CD4-positive, alpha-beta T cell treated with Interleukin-15 for 4 hours (primary cell): ENCODE data around the gene SLC27A1.
"Not testable (repeated sequence)": the region's sequence is repeated elsewhere in the genome, so short reads cannot be mapped to it uniquely, and the experiment has no call there.

ENCODE experiments used
- DNase-seq: peaks from one replicate; pipeline ENCODE4 v3.0.0-alpha.2; 2020; ENCODE audit warnings: low spot score

The SLC27A1 gene

DNA sequence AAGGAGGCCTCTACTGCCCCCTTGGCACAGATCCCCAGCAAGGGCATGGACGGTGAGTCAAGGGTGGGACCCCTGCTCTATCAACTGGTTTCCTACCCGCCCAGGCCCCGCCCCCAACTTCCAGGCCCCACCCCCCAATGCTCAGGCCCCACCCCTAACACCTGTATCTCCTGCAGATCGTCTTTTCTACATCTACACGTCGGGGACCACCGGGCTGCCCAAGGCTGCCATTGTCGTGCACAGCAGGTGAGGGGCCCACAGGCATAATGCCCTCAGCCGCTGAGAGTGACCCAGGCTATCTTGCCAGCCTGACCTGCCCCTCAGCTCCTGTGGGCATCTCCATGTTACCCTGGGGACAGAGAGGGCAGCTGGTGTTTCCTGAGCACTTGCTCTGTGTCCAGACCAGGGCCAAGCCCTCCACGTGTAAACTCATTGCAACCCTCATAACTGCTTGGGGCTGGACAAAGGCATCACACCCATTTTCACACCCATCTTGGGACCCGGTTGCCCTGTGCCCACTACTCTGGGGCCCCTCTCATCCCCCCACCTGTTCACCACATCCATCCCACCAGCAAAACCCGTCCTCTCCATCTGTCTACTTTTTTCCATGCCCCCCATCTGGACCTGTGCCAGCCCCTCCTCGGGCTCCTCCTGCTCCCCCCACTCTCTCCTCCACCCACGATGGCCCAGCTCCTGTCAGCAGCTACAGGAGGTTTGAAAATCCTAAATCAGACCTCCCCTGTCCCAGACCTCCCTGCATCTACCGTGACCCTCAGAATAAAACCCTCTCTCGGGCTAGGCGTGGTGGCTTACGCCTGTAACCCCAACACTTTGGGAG lies 17.2 kb downstream of the SLC27A1 start:
- no peak for DNase-seq

DNA sequence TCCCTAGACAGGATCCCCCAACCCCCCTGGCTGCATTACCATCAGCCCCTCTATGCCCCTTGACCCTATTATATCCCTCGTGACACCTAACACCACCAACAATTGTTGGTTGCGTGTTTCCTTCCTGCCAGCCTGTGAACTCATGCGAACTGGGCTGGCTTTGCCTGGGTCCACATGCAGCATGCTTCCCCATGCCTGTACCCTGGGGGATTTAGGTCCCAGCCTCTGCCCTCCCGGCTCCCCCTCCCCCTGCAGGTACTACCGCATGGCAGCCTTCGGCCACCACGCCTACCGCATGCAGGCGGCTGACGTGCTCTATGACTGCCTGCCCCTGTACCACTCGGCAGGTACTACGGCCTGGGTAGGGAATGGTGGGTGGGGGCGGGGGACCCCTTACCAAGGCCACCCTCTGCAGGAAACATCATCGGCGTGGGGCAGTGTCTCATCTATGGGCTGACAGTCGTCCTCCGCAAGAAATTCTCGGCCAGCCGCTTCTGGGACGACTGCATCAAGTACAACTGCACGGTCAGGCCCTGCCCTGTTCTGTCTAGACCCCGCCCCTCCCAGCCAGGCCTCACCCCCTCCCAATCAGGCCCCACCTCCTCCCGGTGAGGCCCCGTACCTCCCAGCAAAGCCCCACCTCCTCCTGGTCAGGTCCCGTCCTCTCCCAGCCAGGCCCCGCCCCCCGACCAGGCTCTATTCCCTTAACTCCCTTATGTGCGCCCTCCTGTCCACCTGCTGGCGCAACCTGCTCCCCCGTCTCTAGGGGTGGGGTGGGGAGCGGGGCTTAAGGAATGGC lies 18.5 kb downstream of the SLC27A1 start:
- peak; percentile 78 for DNase-seq

DNA sequence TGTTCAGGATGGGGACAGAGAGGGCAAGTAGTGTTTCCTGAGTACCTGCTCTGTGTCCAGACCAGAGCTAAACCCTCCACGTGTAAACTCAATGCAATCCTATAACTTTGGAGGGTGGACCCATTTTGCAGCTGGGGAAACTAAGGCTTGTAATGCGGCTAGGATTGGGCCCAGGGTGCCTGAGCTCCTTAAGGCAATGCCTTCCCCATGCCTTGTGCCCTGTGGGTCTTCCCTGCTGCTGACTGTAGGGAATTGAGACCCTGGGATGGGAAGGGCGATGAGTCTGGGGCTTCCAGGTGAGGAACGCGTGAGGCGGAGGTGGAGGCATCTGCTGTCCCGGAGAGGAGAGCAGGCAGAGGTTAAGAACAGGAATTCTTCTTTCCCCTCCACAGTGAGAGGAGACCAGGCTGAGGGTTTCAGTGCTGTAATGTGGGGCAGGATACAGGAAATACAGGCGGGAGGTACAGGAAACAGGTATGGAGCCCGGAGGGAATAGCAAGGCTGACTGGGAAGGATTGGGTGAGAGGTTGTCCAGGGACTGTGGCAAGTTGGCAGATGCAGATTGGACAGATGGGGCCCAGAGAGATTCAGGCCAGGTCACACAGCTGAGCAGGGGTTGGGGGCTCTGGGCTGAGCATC lies 19.2 kb downstream of the SLC27A1 start:
- no peak for DNase-seq

DNA sequence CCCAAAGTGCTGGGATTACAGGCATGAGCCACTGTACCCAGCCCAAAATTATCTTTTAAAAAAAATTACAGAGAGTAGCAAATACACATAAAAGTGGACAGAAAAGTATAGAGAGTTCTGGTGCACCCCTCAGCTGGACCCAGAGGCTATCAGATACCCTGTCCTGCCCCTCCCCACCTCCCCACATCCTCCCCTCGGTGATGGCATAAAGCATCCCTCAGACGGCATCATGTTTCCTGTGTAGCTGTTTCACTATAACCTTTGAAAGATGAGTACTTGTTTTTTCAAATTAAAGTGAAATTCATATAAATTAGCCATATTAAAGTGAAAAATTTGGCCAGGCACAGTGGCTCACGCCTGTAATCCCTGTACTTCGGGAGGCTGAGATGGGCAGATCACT lies 20.1 kb downstream of the SLC27A1 start:
- DNase-seq: peak; percentile 30

DNA sequence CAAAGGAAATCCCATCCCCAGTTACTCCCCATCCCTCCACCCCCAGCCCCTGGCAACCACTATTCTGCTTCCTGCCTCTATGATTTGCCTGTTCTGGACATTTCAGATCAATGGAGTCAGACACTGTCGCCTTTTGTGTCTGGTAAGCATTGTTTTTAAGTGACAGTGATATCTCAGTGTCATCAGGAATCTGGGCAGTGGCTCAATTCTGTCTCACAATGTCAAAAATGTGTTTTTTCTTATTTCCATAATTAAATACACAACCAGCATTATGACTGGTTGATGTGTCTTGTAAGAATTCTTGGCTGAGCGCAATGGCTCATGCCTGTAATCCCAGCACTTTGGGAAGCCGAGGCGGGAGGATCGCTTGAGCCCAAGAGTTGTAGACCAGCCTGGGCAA lies 21.0 kb downstream of the SLC27A1 start:
- no peak for DNase-seq

DNA sequence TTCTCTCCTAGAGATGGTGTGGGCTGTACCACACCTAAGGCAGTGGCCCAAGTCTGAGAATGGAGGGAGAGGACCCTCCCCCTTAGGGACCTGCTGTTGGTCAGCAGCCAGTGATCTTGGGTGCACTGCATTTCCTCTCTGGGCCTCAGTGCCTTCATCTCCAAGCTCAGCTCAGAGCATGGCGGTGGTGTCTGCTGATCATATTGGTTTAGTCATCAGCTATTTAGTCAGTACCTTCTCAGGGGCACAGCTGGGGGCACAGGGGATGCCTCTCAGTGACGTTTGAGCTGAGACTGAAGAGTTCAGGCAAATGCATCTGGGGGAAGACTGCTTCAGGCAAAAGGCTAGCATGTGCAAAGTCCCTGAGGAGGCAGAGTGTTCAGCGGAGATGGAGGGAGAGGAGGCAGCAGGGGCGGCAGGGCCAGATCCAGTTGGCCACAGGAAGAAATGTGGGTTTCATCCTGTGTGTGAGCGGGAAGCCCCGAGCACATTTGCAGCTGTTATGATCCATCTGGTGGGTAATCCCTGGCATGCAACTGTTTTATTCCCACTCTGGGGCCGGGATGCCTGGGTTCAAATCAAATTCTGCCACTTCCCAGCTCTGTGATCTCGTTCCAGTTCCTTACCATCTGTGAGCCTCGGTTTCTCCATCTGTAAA lies 25.4 kb downstream of the SLC27A1 start:
- DNase-seq: no peak

DNA sequence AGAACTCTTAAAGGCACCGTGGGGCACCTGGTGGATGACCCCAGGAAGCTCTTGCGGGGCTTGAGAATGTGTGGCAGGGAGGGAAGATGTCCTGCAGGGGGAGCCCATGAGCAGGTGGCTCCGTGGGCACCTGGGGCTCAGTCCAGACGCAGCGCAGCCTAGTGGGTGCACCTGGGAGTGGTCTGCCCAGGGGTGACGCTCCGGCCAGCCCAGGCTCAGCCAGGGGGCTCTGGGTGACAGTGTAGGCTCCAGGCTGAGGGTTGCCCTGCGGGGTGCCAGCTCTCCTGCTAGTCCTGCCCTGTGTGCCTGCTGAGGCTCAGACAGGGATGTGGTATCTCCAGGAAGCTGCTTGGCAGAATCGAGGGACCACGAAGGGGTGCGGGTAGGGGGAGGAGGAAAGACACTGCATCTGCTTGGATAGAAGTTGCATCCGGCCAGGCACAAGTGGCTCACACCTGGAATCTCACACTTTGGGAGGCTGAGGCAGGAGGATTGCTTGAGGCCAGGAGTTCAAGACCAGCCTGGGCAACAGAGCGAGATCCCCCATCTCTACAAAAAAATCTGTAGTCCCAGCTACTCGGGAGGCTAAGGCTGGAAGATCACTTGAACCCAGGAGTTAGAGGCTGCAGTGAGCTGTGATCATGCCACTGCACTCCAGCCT lies 26.1 kb downstream of the SLC27A1 start:
- DNase-seq: peak; percentile 76

DNA sequence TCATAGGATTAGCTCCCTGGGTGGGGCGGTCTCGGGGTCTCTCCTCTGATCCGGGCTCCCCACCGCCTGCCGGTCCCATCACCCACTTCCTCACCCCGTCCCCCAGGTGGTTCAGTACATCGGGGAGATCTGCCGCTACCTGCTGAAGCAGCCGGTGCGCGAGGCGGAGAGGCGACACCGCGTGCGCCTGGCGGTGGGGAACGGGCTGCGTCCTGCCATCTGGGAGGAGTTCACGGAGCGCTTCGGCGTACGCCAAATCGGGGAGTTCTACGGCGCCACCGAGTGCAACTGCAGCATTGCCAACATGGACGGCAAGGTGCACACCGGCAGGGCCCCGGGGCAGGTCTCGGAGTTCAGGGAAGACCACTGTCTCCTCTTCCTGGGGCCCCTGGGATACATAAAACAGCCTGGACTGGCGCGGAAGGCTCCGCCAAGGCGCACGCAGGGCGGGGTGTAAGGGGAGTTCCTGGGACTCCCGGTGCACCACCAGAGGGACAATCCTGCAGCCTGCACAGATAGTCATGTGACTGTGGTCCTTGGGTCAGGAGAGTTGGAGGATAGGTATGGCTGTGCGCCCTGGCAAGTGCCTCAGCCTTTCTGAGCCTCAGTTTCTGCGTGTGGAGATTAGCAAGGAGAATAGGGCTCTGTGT lies 26.9 kb downstream of the SLC27A1 start:
- DNase-seq: no peak

DNA sequence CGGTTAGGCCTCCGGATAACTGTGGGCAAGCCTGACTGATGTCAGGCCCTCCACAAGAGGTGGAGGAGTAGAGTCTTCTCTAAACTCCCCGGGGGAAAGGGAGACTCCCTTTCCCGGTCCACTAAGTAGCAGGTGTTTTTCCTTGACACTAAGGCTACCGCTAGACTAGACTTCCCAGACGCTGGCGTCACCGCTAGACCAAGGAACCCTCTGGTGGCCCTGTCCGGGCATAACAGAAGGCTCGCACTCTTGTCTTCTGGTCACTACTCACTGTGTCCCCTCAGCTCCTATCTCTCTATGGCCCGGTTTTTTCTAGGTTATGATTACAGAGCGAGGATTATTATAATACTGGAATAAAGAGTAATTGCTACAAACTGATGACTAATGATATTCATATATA lies 28.7 kb downstream of the SLC27A1 start:
- not testable (repeated sequence) for DNase-seq

DNA sequence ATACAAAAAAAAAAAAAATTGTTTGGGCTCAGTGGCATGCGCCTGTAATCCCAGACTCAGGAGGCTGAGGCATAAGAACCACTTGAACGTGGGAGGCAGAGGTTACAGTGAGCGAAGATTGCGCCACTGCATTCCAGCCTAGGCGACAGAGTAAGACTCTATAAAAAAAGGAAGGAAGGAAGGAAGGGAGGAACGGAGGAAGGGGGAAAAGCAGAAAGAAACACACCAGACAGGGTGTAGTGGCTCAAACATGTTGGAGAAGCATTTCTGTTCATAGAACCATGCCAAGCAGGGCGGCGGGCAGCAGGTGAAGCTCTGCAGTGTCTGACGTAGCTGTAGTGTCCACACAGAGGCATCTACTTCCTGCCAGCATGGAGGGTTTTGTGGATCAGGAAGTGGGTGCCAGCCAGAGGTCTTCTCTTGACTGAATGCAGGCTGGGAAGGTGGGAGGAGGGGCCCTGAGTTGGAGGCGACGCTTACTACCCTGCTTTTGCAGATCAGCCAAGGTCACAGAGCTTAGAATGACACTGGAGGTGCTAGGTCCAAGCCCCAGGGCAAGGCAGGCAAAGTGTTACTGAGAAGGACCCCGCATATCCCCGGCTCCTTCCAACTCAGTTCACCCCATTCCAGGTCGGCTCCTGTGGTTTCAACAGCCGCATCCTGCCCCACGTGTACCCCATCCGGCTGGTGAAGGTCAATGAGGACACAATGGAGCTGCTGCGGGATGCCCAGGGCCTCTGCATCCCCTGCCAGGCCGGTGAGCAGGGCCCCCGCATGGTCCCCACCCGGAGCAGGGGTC lies 29.5 kb downstream of the SLC27A1 start:
- no peak for DNase-seq

DNA sequence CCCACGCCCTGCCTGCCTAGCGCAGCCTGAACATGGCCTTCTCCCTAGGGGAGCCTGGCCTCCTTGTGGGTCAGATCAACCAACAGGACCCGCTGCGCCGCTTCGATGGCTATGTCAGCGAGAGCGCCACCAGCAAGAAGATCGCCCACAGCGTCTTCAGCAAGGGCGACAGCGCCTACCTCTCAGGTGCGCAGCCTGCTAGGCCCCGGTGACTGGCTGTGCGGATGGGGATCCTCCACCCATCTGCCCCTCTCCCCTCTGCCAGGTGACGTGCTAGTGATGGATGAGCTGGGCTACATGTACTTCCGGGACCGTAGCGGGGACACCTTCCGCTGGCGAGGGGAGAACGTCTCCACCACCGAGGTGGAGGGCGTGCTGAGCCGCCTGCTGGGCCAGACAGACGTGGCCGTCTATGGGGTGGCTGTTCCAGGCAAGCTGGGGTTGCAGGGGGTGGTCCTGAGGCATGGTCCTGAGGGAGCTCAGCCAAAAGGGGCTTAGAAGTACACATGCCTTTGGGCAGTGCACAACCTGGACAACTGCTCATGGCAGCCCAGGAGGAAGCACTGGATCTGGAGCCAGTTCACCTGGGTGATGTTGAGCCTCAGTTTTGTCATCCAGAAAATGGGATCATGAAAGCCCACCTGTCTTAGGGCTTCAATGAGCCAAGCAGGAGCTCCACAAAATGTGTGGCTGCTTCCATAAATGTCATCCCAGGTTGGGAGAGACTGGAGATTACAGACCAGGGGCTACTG lies 30.3 kb downstream of the SLC27A1 start:
- DNase-seq: no peak

DNA sequence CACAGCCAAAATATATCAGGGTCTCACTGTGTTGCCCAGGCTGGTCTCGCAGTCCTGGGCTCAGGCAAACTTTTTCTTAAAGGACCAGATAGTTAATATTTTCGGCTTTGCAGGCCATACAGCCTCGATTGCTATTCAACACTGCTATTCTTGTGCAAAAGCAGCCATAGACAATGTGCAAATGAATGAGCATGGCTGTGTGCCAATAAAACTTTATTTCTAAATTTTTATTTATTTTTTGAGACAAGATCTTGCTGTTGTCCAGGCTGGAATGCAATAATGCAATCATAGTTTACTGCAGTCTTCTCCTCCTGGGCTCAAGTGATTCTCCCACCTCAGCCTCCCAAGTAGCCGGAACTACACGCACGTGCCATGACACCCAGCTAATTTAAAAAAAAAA lies 32.9 kb downstream of the SLC27A1 start:
- no peak for DNase-seq

DNA sequence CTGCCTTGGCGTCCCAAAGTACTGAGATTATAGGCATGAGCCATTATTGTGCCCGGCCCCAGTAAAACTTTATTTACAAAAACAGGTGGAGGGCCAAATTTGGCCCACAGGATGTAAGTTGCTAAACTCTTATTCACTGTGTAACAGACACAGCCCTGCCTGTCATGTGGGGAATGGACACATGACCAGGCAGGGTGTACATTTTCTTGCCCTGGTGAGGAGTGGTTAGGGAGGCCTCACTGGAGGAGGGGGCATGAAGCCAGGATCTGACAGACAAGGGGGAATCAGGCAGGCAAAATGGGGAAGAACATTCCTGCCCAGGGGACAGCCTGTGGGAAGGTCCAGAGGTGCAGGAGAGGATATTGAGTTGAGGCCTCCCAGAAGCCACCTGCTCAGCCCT lies 33.7 kb downstream of the SLC27A1 start:
- DNase-seq: no peak

DNA sequence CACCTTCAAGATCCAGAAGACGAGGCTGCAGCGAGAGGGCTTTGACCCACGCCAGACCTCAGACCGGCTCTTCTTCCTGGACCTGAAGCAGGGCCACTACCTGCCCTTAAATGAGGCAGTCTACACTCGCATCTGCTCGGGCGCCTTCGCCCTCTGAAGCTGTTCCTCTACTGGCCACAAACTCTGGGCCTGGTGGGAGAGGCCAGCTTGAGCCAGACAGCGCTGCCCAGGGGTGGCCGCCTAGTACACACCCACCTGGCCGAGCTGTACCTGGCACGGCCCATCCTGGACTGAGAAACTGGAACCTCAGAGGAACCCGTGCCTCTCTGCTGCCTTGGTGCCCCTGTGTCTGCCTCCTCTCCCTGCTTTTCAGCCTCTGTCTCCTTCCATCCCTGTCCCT lies 34.1 kb downstream of the SLC27A1 start:
- no peak for DNase-seq

DNA sequence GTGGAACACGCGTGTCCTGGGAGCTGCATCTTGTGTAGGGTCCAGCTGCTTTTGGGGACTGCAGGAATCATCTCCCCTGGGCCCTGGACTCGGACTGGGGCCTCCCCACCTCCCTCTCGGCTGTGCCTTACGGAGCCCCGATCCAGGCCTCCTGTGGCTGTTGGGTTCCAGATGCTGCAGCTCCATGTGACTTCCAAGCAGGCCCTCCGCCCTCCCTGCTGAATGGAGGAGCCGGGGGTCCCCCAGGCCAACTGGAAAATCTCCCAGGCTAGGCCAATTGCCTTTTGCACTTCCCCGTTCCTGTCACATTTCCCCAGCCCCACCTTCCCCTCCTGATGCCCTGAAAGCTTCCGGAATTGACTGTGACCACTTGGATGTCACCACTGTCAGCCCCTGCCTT lies 34.9 kb downstream of the SLC27A1 start:
- DNase-seq: no peak

DNA sequence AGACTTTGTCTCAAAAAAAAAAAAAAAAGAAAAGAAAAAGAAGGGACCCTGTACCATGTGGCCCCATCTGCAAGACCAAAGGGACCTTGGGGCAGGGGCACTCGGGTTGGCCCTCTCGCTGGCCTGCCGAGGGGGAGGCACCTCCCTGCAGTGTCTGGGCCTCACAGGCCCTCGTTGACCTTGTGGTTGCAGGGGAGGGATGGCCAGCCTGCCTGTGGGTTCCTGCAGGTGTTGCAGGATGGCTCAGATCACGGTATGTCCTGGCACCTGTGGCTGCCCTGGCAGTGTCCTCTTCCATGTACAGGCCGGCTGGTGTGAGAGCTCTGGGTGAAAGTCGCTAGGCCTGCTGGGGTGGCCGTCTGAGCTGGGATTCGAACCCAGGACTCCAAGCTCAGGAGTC lies 36.4 kb downstream of the SLC27A1 start:
- no peak for DNase-seq

DNA sequence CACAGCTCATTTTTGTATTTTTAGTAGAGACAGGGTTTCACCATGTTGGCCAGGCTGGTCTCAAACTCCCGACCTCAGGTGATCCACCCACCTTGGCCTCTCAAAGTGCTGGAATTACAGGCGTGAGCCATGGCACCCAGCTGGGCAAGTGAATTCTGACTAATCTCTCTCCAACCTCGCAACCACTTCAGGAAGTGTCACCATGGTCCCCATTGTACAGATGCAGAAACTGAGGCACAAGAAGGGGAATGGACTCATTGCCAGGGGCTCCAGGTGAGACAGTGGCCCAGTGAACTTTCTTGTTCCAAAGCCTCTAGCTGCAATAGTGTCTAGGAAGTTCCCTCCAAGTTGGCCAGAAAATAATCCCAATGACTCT lies 38.2 kb downstream of the SLC27A1 start:
- DNase-seq: not testable (repeated sequence)

DNA sequence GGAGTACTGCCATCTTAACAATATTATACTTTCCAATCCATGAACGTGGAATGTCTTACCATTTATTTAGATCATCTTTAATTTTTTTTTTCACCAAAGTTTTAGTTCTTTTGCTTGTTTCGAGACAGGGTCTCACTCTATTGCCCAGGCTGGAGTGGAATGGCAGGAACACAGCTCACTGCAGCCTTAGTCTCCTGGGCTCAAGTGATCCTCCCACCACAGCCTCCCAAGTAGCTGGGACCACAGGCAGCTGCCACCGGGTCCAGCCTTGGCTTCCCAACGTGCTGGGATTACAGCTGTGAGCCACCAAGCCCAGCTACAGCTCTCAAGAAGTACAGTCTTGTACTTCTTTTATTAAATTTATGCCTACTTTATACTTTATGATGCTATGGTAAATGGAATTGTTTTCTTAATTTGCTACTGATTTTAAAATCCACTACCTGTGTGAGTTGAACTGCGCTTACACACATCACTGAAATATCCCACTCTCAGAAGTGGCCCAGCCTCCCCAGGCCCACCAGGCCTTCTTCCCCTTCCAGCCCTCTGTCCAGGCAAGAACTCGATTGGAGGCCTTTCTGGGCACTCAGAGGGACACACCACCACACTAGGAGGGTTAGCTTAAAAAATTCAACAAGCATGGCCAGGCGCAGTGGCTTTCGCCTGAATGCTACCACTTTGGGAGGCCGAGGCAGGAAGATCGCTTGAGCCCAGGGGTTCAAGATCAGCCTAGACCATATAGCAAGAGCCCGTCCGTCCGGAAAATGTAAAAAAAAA lies 40.1 kb downstream of the SLC27A1 start:
- no peak for DNase-seq
